Stimulated activated CD4-positive, alpha-beta T cell treated with anti-CD3 and anti-CD28 coated beads, Interleukin-15, amount 100 ng/mL, for 48 hours (primary cell): Measurements from ENCODE around the gene RPL7A.
"Not testable (repeated sequence)": the region's sequence is repeated elsewhere in the genome, so short reads cannot be mapped to it uniquely, and the experiment has no call there.

Experiments used
- DNase-seq, 2 donors: peaks; one replicate each; pipeline ENCODE4 v3.0.0-alpha.2; 2020; ENCODE audit warnings: low read depth in 2 of 2

RPL7A gene

GRCh38 chr9:133347985-133348717 lies at the start of gene RPL7A, which contains the start of gene MED22:
Gene RPL7A, plus strand, starts transcription at chr9:133348218. Its CDS starts 26 bp downstream, at chr9:133348244.
Gene MED22, minus strand, starts transcription at chr9:133348131. Its CDS starts 1,469 bp downstream, at chr9:133346662.
- DNase-seq, result peak; percentile 91

- not testable (repeated sequence) for DNase-seq
These were observed 48.0 kb upstream of the RPL7A start for GRCh38 chr9:133299996-133300395.

GRCh38 chr9:133301253-133302230 lies 46.5 kb upstream of the RPL7A start:
- no peak for DNase-seq

- no peak for DNase-seq
These were observed 44.5 kb upstream of the RPL7A start for GRCh38 chr9:133303266-133304157.

GRCh38 chr9:133304158-133304470 lies 43.9 kb upstream of the RPL7A start:
- no peak for DNase-seq

GRCh38 chr9:133304477-133305377 lies 43.3 kb upstream of the RPL7A start:
- no peak for DNase-seq

GRCh38 chr9:133305731-133306130 lies 42.3 kb upstream of the RPL7A start:
- DNase-seq, result no peak

- DNase-seq, result no peak
These were observed 41.5 kb upstream of the RPL7A start for GRCh38 chr9:133306242-133307204.

GRCh38 chr9:133307301-133307700 lies 40.7 kb upstream of the RPL7A start:
- no peak for DNase-seq

- no peak for DNase-seq
These were observed 38.4 kb upstream of the RPL7A start for GRCh38 chr9:133309608-133310007.

- DNase-seq, result no peak
These were observed 32.0 kb upstream of the RPL7A start for GRCh38 chr9:133315997-133316396.

- DNase-seq, result not testable (repeated sequence)
These were observed 30.5 kb upstream of the RPL7A start for GRCh38 chr9:133317551-133317950.

GRCh38 chr9:133320421-133320881 lies 27.6 kb upstream of the RPL7A start:
- no peak for DNase-seq

- DNase-seq, result no peak
These were observed 26.5 kb upstream of the RPL7A start for GRCh38 chr9:133321411-133321935.

GRCh38 chr9:133322701-133323100 lies 25.3 kb upstream of the RPL7A start:
- no peak for DNase-seq

- DNase-seq, result no peak
These were observed 24.8 kb upstream of the RPL7A start for GRCh38 chr9:133323211-133323610.

- no peak for DNase-seq
These were observed 23.9 kb upstream of the RPL7A start for GRCh38 chr9:133323991-133324703.

- DNase-seq, result not testable (repeated sequence)
These were observed 21.0 kb upstream of the RPL7A start for GRCh38 chr9:133327021-133327420.
